ENCODE data around the gene PLAAT5.

GRCh38 chr11:63505857-63506528 lies 15.0 kb upstream of the PLAAT5 start, which contains the start of gene LGALS12:
- TF ChIP-seq CTCF (conservative IDR thresholded peaks at IDR 0.05; ENCODE audit: low read depth, low read length) (no peak), POLR2A (IDR thresholded peaks at IDR 0.05; ENCODE audit: low read depth, low read length) (no peak), BHLHE40 (IDR thresholded peaks at IDR 0.05; ENCODE audit: low read depth, low read length) (no peak)
